Measurements from ENCODE around the gene BYSL. TPM values are rescaled to one million over a fixed set of nuclear protein-coding genes. Genes with fewer than 3 reads are reported as not detected.

The BYSL gene
- polyA plus RNA-seq, 1 donor from 2014 or later: 19.8 TPM

DNA sequence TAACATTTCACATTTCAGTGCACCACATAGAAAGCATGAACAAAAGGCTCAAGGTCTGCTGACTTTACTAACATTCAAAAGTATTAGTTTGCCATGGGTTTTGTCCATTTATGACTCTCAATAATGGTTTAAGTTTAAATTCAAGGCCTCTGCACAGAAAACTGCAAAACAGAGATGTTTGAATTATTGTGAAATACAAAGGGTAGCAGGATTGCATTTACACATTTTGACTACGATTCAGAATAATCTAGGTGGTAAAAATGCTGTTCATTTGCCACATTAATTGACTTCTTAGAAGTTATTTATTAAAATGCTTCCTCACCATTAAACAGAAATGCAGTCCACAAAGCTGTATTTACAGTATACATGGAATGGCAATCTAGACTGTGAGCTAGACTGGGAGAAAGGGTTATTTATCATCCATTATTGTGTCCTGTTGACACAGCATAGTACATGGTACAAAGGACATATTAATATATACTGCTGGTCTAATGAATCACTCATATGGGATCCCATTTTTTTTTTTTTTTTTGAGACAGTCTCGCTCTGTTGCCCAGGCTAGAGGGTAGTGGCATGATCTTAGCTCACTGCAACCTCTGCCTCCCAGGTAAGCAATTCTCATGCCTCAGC is 44.1 kb upstream of the BYSL start:
- TF ChIP-seq EP300 (conservative IDR thresholded peaks at IDR 0.05; ENCODE audit: poor library complexity, severe bottlenecking): no peak
- TF ChIP-seq, protein P1, sequence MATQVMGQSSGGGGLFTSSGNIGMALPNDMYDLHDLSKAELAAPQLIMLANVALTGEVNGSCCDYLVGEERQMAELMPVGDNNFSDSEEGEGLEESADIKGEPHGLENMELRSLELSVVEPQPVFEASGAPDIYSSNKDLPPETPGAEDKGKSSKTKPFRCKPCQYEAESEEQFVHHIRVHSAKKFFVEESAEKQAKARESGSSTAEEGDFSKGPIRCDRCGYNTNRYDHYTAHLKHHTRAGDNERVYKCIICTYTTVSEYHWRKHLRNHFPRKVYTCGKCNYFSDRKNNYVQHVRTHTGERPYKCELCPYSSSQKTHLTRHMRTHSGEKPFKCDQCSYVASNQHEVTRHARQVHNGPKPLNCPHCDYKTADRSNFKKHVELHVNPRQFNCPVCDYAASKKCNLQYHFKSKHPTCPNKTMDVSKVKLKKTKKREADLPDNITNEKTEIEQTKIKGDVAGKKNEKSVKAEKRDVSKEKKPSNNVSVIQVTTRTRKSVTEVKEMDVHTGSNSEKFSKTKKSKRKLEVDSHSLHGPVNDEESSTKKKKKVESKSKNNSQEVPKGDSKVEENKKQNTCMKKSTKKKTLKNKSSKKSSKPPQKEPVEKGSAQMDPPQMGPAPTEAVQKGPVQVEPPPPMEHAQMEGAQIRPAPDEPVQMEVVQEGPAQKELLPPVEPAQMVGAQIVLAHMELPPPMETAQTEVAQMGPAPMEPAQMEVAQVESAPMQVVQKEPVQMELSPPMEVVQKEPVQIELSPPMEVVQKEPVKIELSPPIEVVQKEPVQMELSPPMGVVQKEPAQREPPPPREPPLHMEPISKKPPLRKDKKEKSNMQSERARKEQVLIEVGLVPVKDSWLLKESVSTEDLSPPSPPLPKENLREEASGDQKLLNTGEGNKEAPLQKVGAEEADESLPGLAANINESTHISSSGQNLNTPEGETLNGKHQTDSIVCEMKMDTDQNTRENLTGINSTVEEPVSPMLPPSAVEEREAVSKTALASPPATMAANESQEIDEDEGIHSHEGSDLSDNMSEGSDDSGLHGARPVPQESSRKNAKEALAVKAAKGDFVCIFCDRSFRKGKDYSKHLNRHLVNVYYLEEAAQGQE (IDR thresholded peaks at IDR 0.05; ENCODE audit: borderline replicate concordance): no peak
- TF ChIP-seq EZH2 (IDR thresholded peaks at IDR 0.05; ENCODE audit: borderline replicate concordance, insufficient read depth, low read length, poor library complexity, severe bottlenecking): no peak
- no peak for TF ChIP-seq TAF1 (IDR thresholded peaks at IDR 0.05; ENCODE audit: low read depth)
- no peak for TF ChIP-seq RAD21 (conservative IDR thresholded peaks at IDR 0.05)
- TF ChIP-seq SMC3 (conservative IDR thresholded peaks at IDR 0.05; ENCODE audit: poor library complexity): no peak
- no peak for TF ChIP-seq POLR2AphosphoS5 (IDR thresholded peaks at IDR 0.05)
- no peak for TF ChIP-seq MXI1 (conservative IDR thresholded peaks at IDR 0.05; ENCODE audit: poor library complexity, severe bottlenecking)
- no peak for TF ChIP-seq CTCF (IDR thresholded peaks at IDR 0.05; ENCODE audit: poor library complexity, severe bottlenecking)
- H3K27ac ChIP-seq (ENCODE audit: low read length): no peak overlapping the region
- no peaks in the 10 kb centered on the region for H3K36me3 ChIP-seq (ENCODE audit: insufficient read depth, low read length)
- H3K9me2 ChIP-seq (ENCODE audit: insufficient read depth, low read length): no peaks in the 10 kb centered on the region
- H2AFZ ChIP-seq (ENCODE audit: low read depth, low read length): no peak overlapping the region
- no peaks in the 10 kb centered on the region for H3K27me3 ChIP-seq (ENCODE audit: insufficient read depth, low read depth, low read length)
- no peak overlapping the region for H3K4me3 ChIP-seq (ENCODE audit: low read length)
- no peaks in the 10 kb centered on the region for H4K20me1 ChIP-seq (ENCODE audit: insufficient read depth)
- no peaks in the 10 kb centered on the region for H3F3A ChIP-seq (ENCODE audit: insufficient read depth, low read length, poor library complexity, severe bottlenecking)
- H3K9me3 ChIP-seq (ENCODE audit: low read length): no peaks in the 10 kb centered on the region
- no peak overlapping the region for H3K4me2 ChIP-seq (ENCODE audit: low read length)
- H3K9ac ChIP-seq (ENCODE audit: low read length): no peak overlapping the region
- peaks cover 18% of the 10 kb centered on the region for H3K79me2 ChIP-seq (replicated peaks; ENCODE audit: insufficient read depth, low read length)

DNA sequence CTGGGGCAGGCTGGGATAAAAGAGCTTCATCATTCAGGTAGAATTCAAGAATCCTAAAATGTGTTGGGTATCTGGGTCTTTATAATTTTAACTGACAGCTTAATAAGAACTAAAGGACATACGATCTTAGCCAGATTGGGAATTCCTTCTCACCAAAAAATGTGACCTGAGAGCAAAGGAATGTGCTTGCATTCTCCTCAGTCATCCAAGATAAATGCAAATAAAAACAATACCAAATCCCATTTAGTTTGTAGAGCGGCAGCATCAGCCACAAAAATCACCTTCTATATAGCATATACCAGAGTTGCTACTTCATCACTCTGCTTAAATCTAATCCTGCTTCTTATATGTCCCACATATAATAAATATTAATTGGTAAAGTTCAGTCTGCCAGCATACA is 43.1 kb upstream of the BYSL start:
- peaks cover 21% of the 10 kb centered on the region for H3K79me2 ChIP-seq (replicated peaks; ENCODE audit: insufficient read depth, low read length)
- TF ChIP-seq EZH2 (IDR thresholded peaks at IDR 0.05; ENCODE audit: borderline replicate concordance, insufficient read depth, low read length, poor library complexity, severe bottlenecking) (no peak), SMC3 (conservative IDR thresholded peaks at IDR 0.05; ENCODE audit: poor library complexity) (no peak), EP300 (conservative IDR thresholded peaks at IDR 0.05; ENCODE audit: poor library complexity, severe bottlenecking) (no peak), POLR2AphosphoS5 (IDR thresholded peaks at IDR 0.05) (no peak)
- TF ChIP-seq, protein P1 (IDR thresholded peaks at IDR 0.05; ENCODE audit: borderline replicate concordance): no peak
- no peaks in the 10 kb centered on the region for H3K36me3 ChIP-seq (ENCODE audit: insufficient read depth, low read length)
- H2AFZ ChIP-seq (ENCODE audit: low read depth, low read length): no peak overlapping the region
- H3K4me3 ChIP-seq (ENCODE audit: low read length): no peak overlapping the region
- no peaks in the 10 kb centered on the region for H3K9me2 ChIP-seq (ENCODE audit: insufficient read depth, low read length)
- H3K4me2 ChIP-seq (ENCODE audit: low read length): no peak overlapping the region
- H4K20me1 ChIP-seq (ENCODE audit: insufficient read depth): no peaks in the 10 kb centered on the region
- no peaks in the 10 kb centered on the region for H3K9me3 ChIP-seq (ENCODE audit: low read length)
- H3F3A ChIP-seq (ENCODE audit: insufficient read depth, low read length, poor library complexity, severe bottlenecking): no peaks in the 10 kb centered on the region
- no peak overlapping the region for H3K27ac ChIP-seq (ENCODE audit: low read length)
- no peaks in the 10 kb centered on the region for H3K27me3 ChIP-seq (ENCODE audit: insufficient read depth, low read depth, low read length)
- no peak overlapping the region for H3K9ac ChIP-seq (ENCODE audit: low read length)
